ENCODE measurements around the gene RAPGEF1. TPM values are rescaled to one million over a fixed set of nuclear protein-coding genes. Genes with fewer than 3 reads are reported as not detected.

The RAPGEF1 gene
- total RNA-seq, 1 experiment from 2014 or later, result 55.6 TPM

DNA sequence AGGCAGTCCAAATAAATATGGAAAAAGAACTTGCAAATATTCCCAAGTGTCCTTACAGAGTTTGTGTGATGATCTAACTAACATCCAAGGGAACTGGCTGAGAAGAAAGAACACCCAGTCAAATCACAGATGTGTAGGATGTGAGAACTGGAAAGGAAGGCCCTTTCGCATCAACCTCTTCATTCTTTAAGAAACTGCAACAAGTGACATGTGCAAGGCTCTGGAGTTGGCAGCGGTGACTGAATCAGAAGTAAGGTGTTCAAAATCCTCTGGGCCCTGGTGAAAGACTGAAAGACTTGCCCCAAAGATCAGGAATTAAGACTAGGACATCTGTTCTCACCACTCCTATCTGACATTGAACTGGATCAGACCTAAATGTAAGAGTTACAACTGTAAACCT is 88.7 kb downstream of the RAPGEF1 start:
- no peaks in the 10 kb centered on the region for H3K9me3 Mint-ChIP-seq
- Histone ChIP-seq H4K20me1 (ENCODE audit: control insufficient read depth, insufficient read depth, insufficient read length) (no peaks in the 10 kb centered on the region), H3K14ac (ENCODE audit: insufficient read depth, low read length) (no peak overlapping the region), H3K23ac (ENCODE audit: insufficient read length, low read depth, low read length) (no peak overlapping the region), H3K23me2 (ENCODE audit: insufficient read length, low read depth, low read length, poor library complexity, severe bottlenecking) (no peaks in the 10 kb centered on the region), H3K4me2 (ENCODE audit: insufficient read depth, insufficient read length, low read length) (no peak overlapping the region), H4K5ac (ENCODE audit: insufficient read length, low read depth, low read length) (no peak overlapping the region), H2BK5ac (ENCODE audit: insufficient read length, low read length) (no peak overlapping the region), H3K9me3 (ENCODE audit: control insufficient read depth, low read depth, low read length) (no peaks in the 10 kb centered on the region), H2BK15ac (ENCODE audit: low read depth, low read length) (no peak overlapping the region), H3K79me1 (ENCODE audit: insufficient read depth, low read depth, low read length, poor library complexity, severe bottlenecking) (peaks cover 3% of the 10 kb centered on the region), H3K79me2 (ENCODE audit: insufficient read depth, low read length) (no peaks in the 10 kb centered on the region; the same call in 1 of the 2 replicates), H4K8ac (replicated peaks; ENCODE audit: insufficient read length, low read depth, low read length) (no peak overlapping the region), H2BK12ac (ENCODE audit: insufficient read length, low read depth, low read length) (no peak overlapping the region), H3K56ac (ENCODE audit: insufficient read length, low read depth, low read length) (no peak overlapping the region), H4K91ac (ENCODE audit: insufficient read length, low read depth, low read length) (no peak overlapping the region), H3K18ac (ENCODE audit: insufficient read length, low read depth, low read length) (no peak overlapping the region), H2BK20ac (ENCODE audit: low read depth, low read length, poor library complexity, severe bottlenecking) (no peak overlapping the region), H3K4ac (ENCODE audit: low read depth, low read length) (no peak overlapping the region), H3K9ac (ENCODE audit: extremely low read depth, insufficient read length, low read length) (no peak overlapping the region), H3T11ph (ENCODE audit: low read length) (no peak overlapping the region), H2AK5ac (ENCODE audit: insufficient read length, low read length) (no peak overlapping the region), H3K4me1 (ENCODE audit: insufficient read depth, low read length) (peaks cover 5% of the 10 kb centered on the region; the same call in 1 of the 2 replicates), H2BK120ac (ENCODE audit: low read depth, low read length, poor library complexity, severe bottlenecking) (no peak overlapping the region), H2AFZ (ENCODE audit: low read length) (no peak overlapping the region), H3K27ac (ENCODE audit: insufficient read length, low read depth, low read length) (no peak overlapping the region), H3K27me3 (ENCODE audit: insufficient read depth, low read length) (no peaks in the 10 kb centered on the region)
- TF ChIP-seq, protein P1, sequence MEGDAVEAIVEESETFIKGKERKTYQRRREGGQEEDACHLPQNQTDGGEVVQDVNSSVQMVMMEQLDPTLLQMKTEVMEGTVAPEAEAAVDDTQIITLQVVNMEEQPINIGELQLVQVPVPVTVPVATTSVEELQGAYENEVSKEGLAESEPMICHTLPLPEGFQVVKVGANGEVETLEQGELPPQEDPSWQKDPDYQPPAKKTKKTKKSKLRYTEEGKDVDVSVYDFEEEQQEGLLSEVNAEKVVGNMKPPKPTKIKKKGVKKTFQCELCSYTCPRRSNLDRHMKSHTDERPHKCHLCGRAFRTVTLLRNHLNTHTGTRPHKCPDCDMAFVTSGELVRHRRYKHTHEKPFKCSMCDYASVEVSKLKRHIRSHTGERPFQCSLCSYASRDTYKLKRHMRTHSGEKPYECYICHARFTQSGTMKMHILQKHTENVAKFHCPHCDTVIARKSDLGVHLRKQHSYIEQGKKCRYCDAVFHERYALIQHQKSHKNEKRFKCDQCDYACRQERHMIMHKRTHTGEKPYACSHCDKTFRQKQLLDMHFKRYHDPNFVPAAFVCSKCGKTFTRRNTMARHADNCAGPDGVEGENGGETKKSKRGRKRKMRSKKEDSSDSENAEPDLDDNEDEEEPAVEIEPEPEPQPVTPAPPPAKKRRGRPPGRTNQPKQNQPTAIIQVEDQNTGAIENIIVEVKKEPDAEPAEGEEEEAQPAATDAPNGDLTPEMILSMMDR (conservative IDR thresholded peaks at IDR 0.05), result no peak
- H3K36me3 Mint-ChIP-seq (ENCODE audit: insufficient read depth in 1 of 3, low read depth in 3 of 3), result peaks cover 0 to 12% (median 3%) of the 10 kb centered on the region in 3 experiments; a peak in 6 of 7 replicates
- H3K27ac Mint-ChIP-seq, result no peak overlapping the region; a peak in 1 of 7 replicates
- no peaks in the 10 kb centered on the region for H3K27me3 Mint-ChIP-seq (ENCODE audit: low read depth)
- no CpG with 5 or more reads among the region's 2 CpGs for WGBS (ENCODE audit: extremely low coverage, insufficient read length, low lambda C conversion rate)
- DNase-seq, result no peak
- no peak overlapping the region for H3K4me3 Mint-ChIP-seq
- peaks cover 7 to 9% of the 10 kb centered on the region in 2 experiments for H3K4me1 Mint-ChIP-seq

All from H9 (cell line).